ENCODE results near the gene YPEL4. TPM values are rescaled to one million over a fixed set of nuclear protein-coding genes. Genes with fewer than 3 reads are reported as not detected.
"Not testable (repeated sequence)": the region's sequence is repeated elsewhere in the genome, so short reads cannot be mapped to it uniquely, and the experiment has no call there.

Gene YPEL4
- total RNA-seq: 0.64 to 1.3 TPM (median 1.1 TPM) in 3 replicates

DNA sequence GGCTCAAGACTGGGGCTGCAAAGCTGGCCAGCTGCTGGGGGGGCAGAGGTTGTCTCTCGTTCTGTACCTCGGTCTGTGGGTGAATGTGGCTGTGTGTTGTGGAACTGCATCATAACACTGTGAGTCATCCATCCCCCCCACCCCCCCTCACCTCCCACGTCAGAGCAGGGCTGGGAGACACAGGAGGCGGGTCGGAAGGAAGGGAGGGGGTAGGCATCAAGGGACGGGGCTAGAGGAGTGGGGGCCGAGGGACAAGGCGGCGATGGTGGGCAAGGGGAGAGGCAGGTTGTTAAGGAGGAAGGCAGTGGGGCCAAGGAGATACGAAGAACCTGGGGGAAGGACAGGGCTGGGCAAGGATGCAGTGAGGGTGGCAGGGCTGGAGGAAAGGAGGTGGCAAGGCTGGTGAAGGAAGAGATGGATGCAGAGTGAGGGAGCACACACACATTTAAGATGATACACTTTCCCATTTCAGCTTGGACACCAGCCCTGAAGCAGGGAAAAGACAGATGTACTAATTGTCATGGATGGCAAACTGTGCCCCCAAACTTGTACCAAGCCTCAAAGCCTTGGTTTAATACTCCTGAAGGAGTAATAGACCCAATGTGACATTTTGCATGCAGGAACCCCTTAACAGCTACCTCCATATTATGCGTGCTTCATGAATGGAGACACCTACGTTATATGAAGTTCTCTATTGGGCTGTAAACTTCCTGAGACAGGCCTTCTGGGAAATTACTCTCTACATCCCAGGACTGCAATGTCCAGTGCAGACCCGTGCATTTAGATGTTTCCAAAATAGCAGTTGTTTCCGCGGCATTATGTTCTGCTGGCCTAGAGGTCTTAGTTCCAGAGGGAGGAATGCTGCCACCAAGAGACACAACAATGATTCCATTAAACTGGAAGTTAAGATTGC, at the start of gene YPEL4:
YPEL4 (minus strand) TSS at position 87 of the 913 bp plus-strand sequence. CDS start 2,805 bp downstream, outside the sequence.
- peak in 1 of 2 experiments; percentile 46 for DNase-seq (ENCODE audit: low spot score in 2 of 2, unreplicated experiment in 2 of 2)
- Mint-ChIP-seq H3K36me3 (no peaks in the 10 kb centered on the region), H3K27ac (peak within 1 kb of the TSS; percentile 86), H3K4me1 (peaks cover 66% of the 10 kb centered on the region), H3K9me3 (no peaks in the 10 kb centered on the region), H3K27me3 (ENCODE audit: low read depth) (no peaks in the 10 kb centered on the region), H3K4me3 (peak within 1 kb of the TSS; percentile 76)
- TF ChIP-seq, protein P1, sequence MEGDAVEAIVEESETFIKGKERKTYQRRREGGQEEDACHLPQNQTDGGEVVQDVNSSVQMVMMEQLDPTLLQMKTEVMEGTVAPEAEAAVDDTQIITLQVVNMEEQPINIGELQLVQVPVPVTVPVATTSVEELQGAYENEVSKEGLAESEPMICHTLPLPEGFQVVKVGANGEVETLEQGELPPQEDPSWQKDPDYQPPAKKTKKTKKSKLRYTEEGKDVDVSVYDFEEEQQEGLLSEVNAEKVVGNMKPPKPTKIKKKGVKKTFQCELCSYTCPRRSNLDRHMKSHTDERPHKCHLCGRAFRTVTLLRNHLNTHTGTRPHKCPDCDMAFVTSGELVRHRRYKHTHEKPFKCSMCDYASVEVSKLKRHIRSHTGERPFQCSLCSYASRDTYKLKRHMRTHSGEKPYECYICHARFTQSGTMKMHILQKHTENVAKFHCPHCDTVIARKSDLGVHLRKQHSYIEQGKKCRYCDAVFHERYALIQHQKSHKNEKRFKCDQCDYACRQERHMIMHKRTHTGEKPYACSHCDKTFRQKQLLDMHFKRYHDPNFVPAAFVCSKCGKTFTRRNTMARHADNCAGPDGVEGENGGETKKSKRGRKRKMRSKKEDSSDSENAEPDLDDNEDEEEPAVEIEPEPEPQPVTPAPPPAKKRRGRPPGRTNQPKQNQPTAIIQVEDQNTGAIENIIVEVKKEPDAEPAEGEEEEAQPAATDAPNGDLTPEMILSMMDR (IDR thresholded peaks at IDR 0.05; ENCODE audit: unreplicated experiment): no peak

GRCh38 chr11:57698843-57699365, 49.2 kb upstream of the YPEL4 start:
- no peaks in the 10 kb centered on the region for H3K27me3 Mint-ChIP-seq (ENCODE audit: low read depth)
- H3K36me3 Mint-ChIP-seq: peaks cover 37% of the 10 kb centered on the region
- no peaks in the 10 kb centered on the region for H3K4me1 Mint-ChIP-seq
- no peak for DNase-seq (ENCODE audit: low spot score in 2 of 2, unreplicated experiment in 2 of 2)
- no peaks in the 10 kb centered on the region for H3K9me3 Mint-ChIP-seq
- no peak overlapping the region for H3K4me3 Mint-ChIP-seq
- no peak overlapping the region for H3K27ac Mint-ChIP-seq
- TF ChIP-seq, protein P1 (IDR thresholded peaks at IDR 0.05; ENCODE audit: unreplicated experiment): no peak

DNA sequence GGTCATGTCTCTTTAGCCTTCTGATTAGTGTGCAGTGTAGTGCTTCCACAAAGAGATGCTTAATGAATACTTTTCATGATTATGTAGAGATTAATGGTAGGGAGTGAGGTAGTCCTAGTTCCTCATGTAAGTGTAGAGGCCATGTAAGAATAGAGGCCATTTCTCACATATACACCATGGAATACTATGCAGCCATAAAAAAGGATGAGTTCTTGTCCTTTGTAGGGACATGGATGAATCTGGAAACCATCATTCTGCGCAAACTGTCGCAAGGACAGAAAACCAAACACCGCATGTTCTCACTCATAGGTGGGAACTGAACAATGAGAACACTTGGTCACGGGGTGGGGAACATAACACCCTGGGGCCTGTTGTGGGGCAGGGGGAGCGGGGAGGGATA, 40.8 kb upstream of the YPEL4 start:
- H3K4me1 Mint-ChIP-seq, H3K4me3 Mint-ChIP-seq: not testable (repeated sequence)
- H3K36me3 Mint-ChIP-seq: peaks cover 30% of the 10 kb centered on the region

GRCh38 chr11:57681168-57681567, 31.5 kb upstream of the YPEL4 start:
- no peak overlapping the region for H3K27ac Mint-ChIP-seq
- H3K36me3 Mint-ChIP-seq: peaks cover 26% of the 10 kb centered on the region
- TF ChIP-seq, protein P1 (IDR thresholded peaks at IDR 0.05; ENCODE audit: unreplicated experiment): no peak
- no peak for DNase-seq (ENCODE audit: low spot score in 2 of 2, unreplicated experiment in 2 of 2)
- H3K4me3 Mint-ChIP-seq: no peak overlapping the region
- no peaks in the 10 kb centered on the region for H3K27me3 Mint-ChIP-seq (ENCODE audit: low read depth)
- H3K4me1 Mint-ChIP-seq: no peaks in the 10 kb centered on the region
- no peaks in the 10 kb centered on the region for H3K9me3 Mint-ChIP-seq

More for the DNA sequence above, 40.8 kb upstream of the YPEL4 start:
- not testable (repeated sequence) for H3K9me3 Mint-ChIP-seq; H3K27me3 Mint-ChIP-seq (ENCODE audit: low read depth); H3K27ac Mint-ChIP-seq; DNase-seq (ENCODE audit: low spot score in 2 of 2, unreplicated experiment in 2 of 2)

DNA sequence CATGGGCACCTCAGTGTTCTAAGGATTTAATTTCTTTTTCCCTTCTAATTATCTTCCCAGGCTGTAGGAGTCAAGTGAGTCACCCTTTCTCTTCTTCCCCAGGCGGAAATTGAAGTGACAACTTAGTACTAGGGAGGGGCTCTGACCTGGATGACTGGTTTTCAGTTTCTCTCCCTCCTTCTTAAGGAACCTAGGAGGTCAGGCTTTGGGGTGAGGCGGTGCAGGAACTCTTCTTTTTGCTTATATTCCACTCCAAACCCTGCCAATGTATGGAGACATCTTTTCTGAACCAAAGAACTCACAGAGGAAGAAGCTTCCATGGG, 30.8 kb upstream of the YPEL4 start:
- TF ChIP-seq, protein P1 (IDR thresholded peaks at IDR 0.05; ENCODE audit: unreplicated experiment): no peak
- Mint-ChIP-seq H3K4me3 (no peak overlapping the region), H3K36me3 (peaks cover 26% of the 10 kb centered on the region), H3K27ac (no peak overlapping the region), H3K27me3 (ENCODE audit: low read depth) (no peaks in the 10 kb centered on the region), H3K4me1 (peaks cover 4% of the 10 kb centered on the region), H3K9me3 (no peaks in the 10 kb centered on the region)
- DNase-seq (ENCODE audit: low spot score in 2 of 2, unreplicated experiment in 2 of 2): no peak

- peaks cover 12% of the 10 kb centered on the region for H3K4me1 Mint-ChIP-seq
- TF ChIP-seq, protein P1 (IDR thresholded peaks at IDR 0.05; ENCODE audit: unreplicated experiment): no peak
- no peak for DNase-seq (ENCODE audit: low spot score in 2 of 2, unreplicated experiment in 2 of 2)
- no peaks in the 10 kb centered on the region for H3K9me3 Mint-ChIP-seq
- H3K27ac Mint-ChIP-seq: no peak overlapping the region
- peaks cover 25% of the 10 kb centered on the region for H3K36me3 Mint-ChIP-seq
- H3K27me3 Mint-ChIP-seq (ENCODE audit: low read depth): no peaks in the 10 kb centered on the region
- no peak overlapping the region for H3K4me3 Mint-ChIP-seq
Observed at GRCh38 chr11:57679396-57679795, 29.7 kb upstream of the YPEL4 start.

Measured in mesothelial cell of epicardium (in vitro differentiated cells).